ENCODE measurements around the gene CDH24. TPM values are rescaled to one million over a fixed set of nuclear protein-coding genes. Genes with fewer than 3 reads are reported as not detected.
A peak's percentile ranks its signal among the peaks of the same experiment; 100 is the strongest.

The CDH24 gene
- total and polyA plus RNA-seq, 2 of the 13 experiments (the other 11 are each of a cell fraction or from before 2014, with no cell fraction given): 0.69 to 0.99 TPM

DNA sequence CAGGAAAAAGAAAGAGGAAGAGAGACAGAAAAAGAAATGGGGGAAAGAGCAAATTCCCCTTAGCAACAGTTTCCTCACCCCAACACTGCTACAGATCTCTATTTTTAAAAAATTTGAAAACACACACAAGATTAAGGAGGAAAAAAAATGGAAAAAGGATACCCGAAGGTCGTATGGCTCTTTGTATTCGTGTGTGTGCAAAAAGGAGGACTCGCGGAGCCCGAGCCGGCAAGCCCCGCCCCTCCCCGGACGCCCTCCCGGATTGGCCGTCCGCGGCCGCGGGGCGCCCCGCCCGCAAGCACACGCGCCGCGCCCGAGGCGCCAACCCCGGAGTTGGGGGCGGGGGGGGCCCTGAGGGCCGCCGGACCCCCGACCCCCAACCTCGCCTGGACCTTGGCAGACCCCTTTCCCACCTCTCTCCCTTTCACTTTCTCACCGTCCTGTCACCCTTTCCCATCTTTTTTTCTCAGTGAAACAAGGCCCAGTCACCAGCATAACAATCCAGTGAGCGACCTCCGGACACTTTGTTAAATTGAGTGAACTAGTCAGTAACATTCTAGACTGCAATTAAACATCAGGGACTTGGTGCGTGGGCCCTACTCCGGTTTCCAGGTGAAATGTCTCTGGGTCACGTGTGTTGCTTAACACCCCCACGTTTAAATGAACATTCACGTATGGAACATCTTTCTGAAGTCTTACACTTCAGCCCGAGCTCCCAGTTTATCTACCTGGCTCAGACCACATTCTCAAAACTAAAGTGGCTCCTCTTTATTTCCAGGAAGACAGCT, 47.2 kb downstream of the CDH24 start, which contains the start of gene C14orf93 (continued):
- peak; percentile 63 for TF ChIP-seq ZNF768 (CRISPR knock-in tag; IDR thresholded peaks at IDR 0.05)
- no peak for TF ChIP-seq CBX2 (IDR thresholded peaks at IDR 0.05; ENCODE audit: low read depth, low read length)
- TF ChIP-seq CBX2 (CRISPR knock-in tag; IDR thresholded peaks at IDR 0.05; ENCODE audit: low read depth): peak; percentile 63; the same call in 1 of the 2 replicates
- no peak for TF ChIP-seq ZNF343 (CRISPR knock-in tag; IDR thresholded peaks at IDR 0.05)
- TF ChIP-seq, protein P1, sequence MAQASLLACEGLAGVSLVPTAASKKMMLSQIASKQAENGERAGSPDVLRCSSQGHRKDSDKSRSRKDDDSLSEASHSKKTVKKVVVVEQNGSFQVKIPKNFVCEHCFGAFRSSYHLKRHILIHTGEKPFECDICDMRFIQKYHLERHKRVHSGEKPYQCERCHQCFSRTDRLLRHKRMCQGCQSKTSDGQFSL (CRISPR knock-in tag; IDR thresholded peaks at IDR 0.05): peak; percentile 85
- TF ChIP-seq, protein P2, sequence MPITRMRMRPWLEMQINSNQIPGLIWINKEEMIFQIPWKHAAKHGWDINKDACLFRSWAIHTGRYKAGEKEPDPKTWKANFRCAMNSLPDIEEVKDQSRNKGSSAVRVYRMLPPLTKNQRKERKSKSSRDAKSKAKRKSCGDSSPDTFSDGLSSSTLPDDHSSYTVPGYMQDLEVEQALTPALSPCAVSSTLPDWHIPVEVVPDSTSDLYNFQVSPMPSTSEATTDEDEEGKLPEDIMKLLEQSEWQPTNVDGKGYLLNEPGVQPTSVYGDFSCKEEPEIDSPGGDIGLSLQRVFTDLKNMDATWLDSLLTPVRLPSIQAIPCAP (CRISPR knock-in tag; IDR thresholded peaks at IDR 0.05; ENCODE audit: low read depth): peak; percentile 60; the same call in 1 of the 2 replicates
- TF ChIP-seq, protein P3, sequence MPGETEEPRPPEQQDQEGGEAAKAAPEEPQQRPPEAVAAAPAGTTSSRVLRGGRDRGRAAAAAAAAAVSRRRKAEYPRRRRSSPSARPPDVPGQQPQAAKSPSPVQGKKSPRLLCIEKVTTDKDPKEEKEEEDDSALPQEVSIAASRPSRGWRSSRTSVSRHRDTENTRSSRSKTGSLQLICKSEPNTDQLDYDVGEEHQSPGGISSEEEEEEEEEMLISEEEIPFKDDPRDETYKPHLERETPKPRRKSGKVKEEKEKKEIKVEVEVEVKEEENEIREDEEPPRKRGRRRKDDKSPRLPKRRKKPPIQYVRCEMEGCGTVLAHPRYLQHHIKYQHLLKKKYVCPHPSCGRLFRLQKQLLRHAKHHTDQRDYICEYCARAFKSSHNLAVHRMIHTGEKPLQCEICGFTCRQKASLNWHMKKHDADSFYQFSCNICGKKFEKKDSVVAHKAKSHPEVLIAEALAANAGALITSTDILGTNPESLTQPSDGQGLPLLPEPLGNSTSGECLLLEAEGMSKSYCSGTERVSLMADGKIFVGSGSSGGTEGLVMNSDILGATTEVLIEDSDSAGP (CRISPR knock-in tag; IDR thresholded peaks at IDR 0.05; ENCODE audit: borderline replicate concordance): no peak
- TF ChIP-seq ATRX (CRISPR knock-in tag; IDR thresholded peaks at IDR 0.05; ENCODE audit: borderline replicate concordance): no peak
- TF ChIP-seq, protein P4, sequence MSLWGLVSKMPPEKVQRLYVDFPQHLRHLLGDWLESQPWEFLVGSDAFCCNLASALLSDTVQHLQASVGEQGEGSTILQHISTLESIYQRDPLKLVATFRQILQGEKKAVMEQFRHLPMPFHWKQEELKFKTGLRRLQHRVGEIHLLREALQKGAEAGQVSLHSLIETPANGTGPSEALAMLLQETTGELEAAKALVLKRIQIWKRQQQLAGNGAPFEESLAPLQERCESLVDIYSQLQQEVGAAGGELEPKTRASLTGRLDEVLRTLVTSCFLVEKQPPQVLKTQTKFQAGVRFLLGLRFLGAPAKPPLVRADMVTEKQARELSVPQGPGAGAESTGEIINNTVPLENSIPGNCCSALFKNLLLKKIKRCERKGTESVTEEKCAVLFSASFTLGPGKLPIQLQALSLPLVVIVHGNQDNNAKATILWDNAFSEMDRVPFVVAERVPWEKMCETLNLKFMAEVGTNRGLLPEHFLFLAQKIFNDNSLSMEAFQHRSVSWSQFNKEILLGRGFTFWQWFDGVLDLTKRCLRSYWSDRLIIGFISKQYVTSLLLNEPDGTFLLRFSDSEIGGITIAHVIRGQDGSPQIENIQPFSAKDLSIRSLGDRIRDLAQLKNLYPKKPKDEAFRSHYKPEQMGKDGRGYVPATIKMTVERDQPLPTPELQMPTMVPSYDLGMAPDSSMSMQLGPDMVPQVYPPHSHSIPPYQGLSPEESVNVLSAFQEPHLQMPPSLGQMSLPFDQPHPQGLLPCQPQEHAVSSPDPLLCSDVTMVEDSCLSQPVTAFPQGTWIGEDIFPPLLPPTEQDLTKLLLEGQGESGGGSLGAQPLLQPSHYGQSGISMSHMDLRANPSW (CRISPR knock-in tag; IDR thresholded peaks at IDR 0.05; ENCODE audit: borderline replicate concordance): no peak
- 0 out of 2 replicates have a peak, but pooled peaks have one; percentile 9 for TF ChIP-seq NCOR1 (IDR thresholded peaks at IDR 0.05; ENCODE audit: borderline replicate concordance, low read length)
- TF ChIP-seq ZNF430 (CRISPR knock-in tag; IDR thresholded peaks at IDR 0.05): no peak
- TF ChIP-seq, protein P5, sequence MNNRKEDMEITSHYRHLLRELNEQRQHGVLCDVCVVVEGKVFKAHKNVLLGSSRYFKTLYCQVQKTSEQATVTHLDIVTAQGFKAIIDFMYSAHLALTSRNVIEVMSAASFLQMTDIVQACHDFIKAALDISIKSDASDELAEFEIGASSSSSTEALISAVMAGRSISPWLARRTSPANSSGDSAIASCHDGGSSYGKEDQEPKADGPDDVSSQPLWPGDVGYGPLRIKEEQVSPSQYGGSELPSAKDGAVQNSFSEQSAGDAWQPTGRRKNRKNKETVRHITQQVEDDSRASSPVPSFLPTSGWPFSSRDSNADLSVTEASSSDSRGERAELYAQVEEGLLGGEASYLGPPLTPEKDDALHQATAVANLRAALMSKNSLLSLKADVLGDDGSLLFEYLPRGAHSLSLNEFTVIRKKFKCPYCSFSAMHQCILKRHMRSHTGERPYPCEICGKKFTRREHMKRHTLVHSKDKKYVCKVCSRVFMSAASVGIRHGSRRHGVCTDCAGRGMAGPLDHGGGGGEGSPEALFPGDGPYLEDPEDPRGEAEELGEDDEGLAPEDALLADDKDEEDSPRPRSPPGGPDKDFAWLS (CRISPR knock-in tag; IDR thresholded peaks at IDR 0.05; ENCODE audit: borderline replicate concordance): no peak
- TF ChIP-seq SMAD9 (CRISPR knock-in tag; IDR thresholded peaks at IDR 0.05): 0 out of 2 replicates have a peak, but pooled peaks have one; percentile 88
- peak; percentile 54; the same call in 1 of the 2 replicates for TF ChIP-seq KMT2A (CRISPR knock-in tag; IDR thresholded peaks at IDR 0.05)
- TF ChIP-seq SMARCE1 (IDR thresholded peaks at IDR 0.05; ENCODE audit: borderline replicate concordance): no peak
- TF ChIP-seq ZNF225 (CRISPR knock-in tag; IDR thresholded peaks at IDR 0.05): no peak
- TF ChIP-seq, protein P6, sequence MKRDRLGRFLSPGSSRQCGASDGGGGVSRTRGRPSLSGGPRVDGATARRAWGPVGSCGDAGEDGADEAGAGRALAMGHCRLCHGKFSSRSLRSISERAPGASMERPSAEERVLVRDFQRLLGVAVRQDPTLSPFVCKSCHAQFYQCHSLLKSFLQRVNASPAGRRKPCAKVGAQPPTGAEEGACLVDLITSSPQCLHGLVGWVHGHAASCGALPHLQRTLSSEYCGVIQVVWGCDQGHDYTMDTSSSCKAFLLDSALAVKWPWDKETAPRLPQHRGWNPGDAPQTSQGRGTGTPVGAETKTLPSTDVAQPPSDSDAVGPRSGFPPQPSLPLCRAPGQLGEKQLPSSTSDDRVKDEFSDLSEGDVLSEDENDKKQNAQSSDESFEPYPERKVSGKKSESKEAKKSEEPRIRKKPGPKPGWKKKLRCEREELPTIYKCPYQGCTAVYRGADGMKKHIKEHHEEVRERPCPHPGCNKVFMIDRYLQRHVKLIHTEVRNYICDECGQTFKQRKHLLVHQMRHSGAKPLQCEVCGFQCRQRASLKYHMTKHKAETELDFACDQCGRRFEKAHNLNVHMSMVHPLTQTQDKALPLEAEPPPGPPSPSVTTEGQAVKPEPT (CRISPR knock-in tag; IDR thresholded peaks at IDR 0.05; ENCODE audit: low read depth): 0 out of 2 replicates have a peak, but pooled peaks have one; percentile 31
- no peak for TF ChIP-seq ZNF644 (CRISPR knock-in tag; IDR thresholded peaks at IDR 0.05; ENCODE audit: low read depth)
